A673 (cell line): ENCODE measurements around the gene GALNT9. TPM values are rescaled to one million over a fixed set of nuclear protein-coding genes. Genes with fewer than 3 reads are reported as not detected.

Source experiments
- BruUV-seq: library from RNA; stranded (reverse); fragments of 400-500 nt; replicated peaks from 2 replicates; lab custom pipeline; 2021; lab: Mats Ljungman, UMichigan
- CTCF ChIA-PET: fragments of 300-600 bp; sonication (Branson Sonifier 250); formaldehyde crosslinking; loops from one replicate; lab custom pipeline; 2022; ENCODE audit warnings: antibody characterized with exemption; lab: Charles Lee
- POLR2A ChIA-PET: fragments of 300-600 bp; sonication (Branson Sonifier 250); formaldehyde crosslinking; loops from one replicate; lab custom pipeline; 2022; ENCODE audit warnings: antibody characterized with exemption; ENCODE audit not compliant: low non-redundant PET; lab: Charles Lee
- DNase-seq: peaks from one replicate; pipeline ENCODE4 v3.0.0-alpha.2; 2015; ENCODE audit warnings: low spot score
- H3K27ac ChIP-seq: fragments of 200-600 bp; sonication (generic); 2 replicates; pipeline ENCODE4 v1.5.1; 2016; ENCODE audit warnings: mixed run types, low read depth, mild to moderate bottlenecking, mixed read lengths, antibody characterized with exemption, low read length; ENCODE audit not compliant: poor library complexity, severe bottlenecking
- H3K27me3 ChIP-seq: fragments of 200-600 bp; sonication (generic); replicated peaks from 2 replicates; pipeline ENCODE4 v1.6.1; 2017; ENCODE audit warnings: mixed run types, low read depth, mild to moderate bottlenecking, mixed read lengths, antibody characterized with exemption, low read length; ENCODE audit not compliant: insufficient read depth, poor library complexity
- H3K36me3 ChIP-seq: fragments of 200-600 bp; sonication (generic); 2 replicates; pipeline ENCODE4 v1.6.1; 2016; ENCODE audit warnings: mixed run types, mild to moderate bottlenecking, mixed read lengths, antibody characterized with exemption, low read length; ENCODE audit not compliant: insufficient read depth, poor library complexity, severe bottlenecking
- H3K4me1 ChIP-seq: fragments of 200-600 bp; sonication (generic); 2 replicates; pipeline ENCODE4 v1.6.1; 2017; ENCODE audit warnings: mixed run types, mild to moderate bottlenecking, mixed read lengths, antibody characterized with exemption, low read length; ENCODE audit not compliant: insufficient read depth, poor library complexity, severe bottlenecking
- H3K4me3 ChIP-seq: fragments of 200-600 bp; sonication (generic); 2 replicates; pipeline ENCODE4 v1.5.1; 2016; ENCODE audit warnings: low read depth, mixed run types, mild to moderate bottlenecking, mixed read lengths, low read length; ENCODE audit not compliant: poor library complexity, severe bottlenecking
- H3K9me3 ChIP-seq: fragments of 200-600 bp; sonication (generic); 2 replicates; pipeline ENCODE4 v1.6.1; 2016; ENCODE audit warnings: mixed run types, low read depth, mild to moderate bottlenecking, mixed read lengths, antibody characterized with exemption, low read length; ENCODE audit not compliant: poor library complexity, severe bottlenecking
- EZH2 ChIP-seq: fragments of 200-600 bp; sonication (generic); IDR thresholded peaks from 2 replicates; pipeline ENCODE4 v1.6.1; 2017; ENCODE audit warnings: borderline replicate concordance, low read depth, mild to moderate bottlenecking, mixed read lengths, antibody characterized with exemption, low read length; ENCODE audit not compliant: poor library complexity, severe bottlenecking
- intact Hi-C: fragments of 100-400 bp; cut with micrococcal nuclease; formaldehyde crosslinking; loops from one replicate; pipeline ENCODE4 v1.10.0; 2022; ENCODE audit not compliant: unreplicated experiment
- total RNA-seq: library from RNA; stranded (reverse); gene quantifications from 2 replicates; pipeline ENCODE4 v1.2.3, GENCODE V29; 2021
- TF ChIP-seq, protein P1 (sequence below): fragments of 300-800, 200-600 bp; sonication (generic); conservative IDR thresholded peaks from 2 replicates; pipeline ENCODE4 v1.5.1; 2017; ENCODE audit warnings: low read depth, mild to moderate bottlenecking, antibody characterized with exemption, low read length, moderate library complexity, mixed read lengths

Gene GALNT9
- total RNA-seq, 1 experiment from 2014 or later: 7.4 TPM

DNA sequence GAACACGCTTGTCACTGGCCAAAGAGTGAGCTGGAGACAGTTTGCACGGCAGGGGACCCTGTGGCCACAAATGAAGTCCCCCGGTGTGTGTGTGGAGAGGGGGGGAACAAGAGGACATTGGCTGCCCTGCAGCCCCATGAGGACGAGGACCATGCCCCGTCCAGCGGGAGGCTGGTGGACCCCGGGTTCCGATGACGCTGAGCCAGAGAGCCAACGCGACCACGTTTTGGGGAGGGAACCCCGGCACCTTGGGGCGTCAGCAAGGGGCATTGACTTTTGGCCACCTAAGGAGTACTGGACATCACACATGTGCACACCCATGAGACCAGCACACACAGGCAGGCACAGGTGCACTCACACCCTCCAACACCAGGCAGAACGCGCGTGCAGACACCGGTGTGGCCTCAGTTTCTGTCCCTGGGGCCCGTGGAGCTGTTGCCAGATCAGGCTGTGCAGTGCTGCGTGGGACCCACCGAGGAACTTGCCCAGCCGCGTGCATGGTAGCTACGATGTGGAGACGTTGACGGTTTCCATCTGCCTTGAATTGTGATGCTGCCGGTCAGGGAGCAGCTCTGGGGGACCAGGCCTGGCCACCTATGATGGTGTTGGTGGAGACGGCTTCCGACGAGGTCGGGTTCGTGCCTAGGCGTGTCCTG is 158.6 kb downstream of the GALNT9 start:
- intact Hi-C loops: no loop called here
- H3K4me3 ChIP-seq: no peak overlapping the region
- H3K9me3 ChIP-seq: no peaks in the 10 kb centered on the region
- no peaks in the 10 kb centered on the region for H3K27me3 ChIP-seq
- DNase-seq: no peak
- TF ChIP-seq EZH2: no peak
- TF ChIP-seq, protein P1, sequence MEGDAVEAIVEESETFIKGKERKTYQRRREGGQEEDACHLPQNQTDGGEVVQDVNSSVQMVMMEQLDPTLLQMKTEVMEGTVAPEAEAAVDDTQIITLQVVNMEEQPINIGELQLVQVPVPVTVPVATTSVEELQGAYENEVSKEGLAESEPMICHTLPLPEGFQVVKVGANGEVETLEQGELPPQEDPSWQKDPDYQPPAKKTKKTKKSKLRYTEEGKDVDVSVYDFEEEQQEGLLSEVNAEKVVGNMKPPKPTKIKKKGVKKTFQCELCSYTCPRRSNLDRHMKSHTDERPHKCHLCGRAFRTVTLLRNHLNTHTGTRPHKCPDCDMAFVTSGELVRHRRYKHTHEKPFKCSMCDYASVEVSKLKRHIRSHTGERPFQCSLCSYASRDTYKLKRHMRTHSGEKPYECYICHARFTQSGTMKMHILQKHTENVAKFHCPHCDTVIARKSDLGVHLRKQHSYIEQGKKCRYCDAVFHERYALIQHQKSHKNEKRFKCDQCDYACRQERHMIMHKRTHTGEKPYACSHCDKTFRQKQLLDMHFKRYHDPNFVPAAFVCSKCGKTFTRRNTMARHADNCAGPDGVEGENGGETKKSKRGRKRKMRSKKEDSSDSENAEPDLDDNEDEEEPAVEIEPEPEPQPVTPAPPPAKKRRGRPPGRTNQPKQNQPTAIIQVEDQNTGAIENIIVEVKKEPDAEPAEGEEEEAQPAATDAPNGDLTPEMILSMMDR: no peak
- CTCF ChIA-PET: interaction anchor here (0.7 kb wide), 1 partner anchor 444 kb away, joined by 3 read pairs; no protein-coding TSS in a partner anchor
- POLR2A ChIA-PET: no interaction called here
- BruUV-seq: no TSS peak
- H3K4me1 ChIP-seq: peaks cover 14% of the 10 kb centered on the region
- H3K27ac ChIP-seq: peak overlapping the region; percentile 53
- H3K36me3 ChIP-seq: no peaks in the 10 kb centered on the region

DNA sequence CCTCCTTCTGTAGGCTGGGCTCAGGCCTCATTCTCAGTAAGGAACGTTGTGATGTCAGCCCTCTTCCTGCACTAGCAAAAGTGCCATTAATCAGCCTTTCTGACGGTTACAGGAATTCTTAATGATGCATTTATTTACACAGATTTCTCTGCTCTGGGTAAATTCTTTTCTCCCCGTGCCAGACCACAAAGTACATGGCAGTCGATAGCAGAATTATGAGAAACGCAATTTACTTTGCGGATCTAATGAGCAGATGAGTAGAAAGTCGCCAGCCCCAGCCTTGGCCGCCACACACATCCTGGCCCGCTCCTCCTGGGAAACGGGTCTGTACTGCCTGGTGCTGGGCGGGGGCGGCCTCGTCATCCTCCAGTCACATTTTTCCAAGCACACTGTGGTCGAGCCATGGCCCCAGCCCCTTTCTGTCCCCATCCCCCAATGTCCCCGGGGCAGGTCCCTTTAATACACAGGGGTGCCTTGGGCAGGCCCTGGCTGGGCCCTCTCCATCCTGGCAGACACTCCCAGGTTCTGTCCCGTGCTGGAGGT is 159.2 kb downstream of the GALNT9 start:
- Histone ChIP-seq H3K4me3 (no peak overlapping the region), H3K9me3 (no peaks in the 10 kb centered on the region), H3K36me3 (no peaks in the 10 kb centered on the region), H3K27me3 (no peaks in the 10 kb centered on the region), H3K4me1 (peaks cover 14% of the 10 kb centered on the region), H3K27ac (peak overlapping the region; percentile 53)
- POLR2A ChIA-PET: no interaction called here
- CTCF ChIA-PET: interaction anchor here (0.7 kb wide), 1 partner anchor 445 kb away, joined by 3 read pairs; no protein-coding TSS in a partner anchor
- BruUV-seq: no TSS peak
- TF ChIP-seq EZH2: no peak
- TF ChIP-seq, protein P1: no peak
- peak; percentile 69 for DNase-seq
- intact Hi-C loops: no loop called here

DNA sequence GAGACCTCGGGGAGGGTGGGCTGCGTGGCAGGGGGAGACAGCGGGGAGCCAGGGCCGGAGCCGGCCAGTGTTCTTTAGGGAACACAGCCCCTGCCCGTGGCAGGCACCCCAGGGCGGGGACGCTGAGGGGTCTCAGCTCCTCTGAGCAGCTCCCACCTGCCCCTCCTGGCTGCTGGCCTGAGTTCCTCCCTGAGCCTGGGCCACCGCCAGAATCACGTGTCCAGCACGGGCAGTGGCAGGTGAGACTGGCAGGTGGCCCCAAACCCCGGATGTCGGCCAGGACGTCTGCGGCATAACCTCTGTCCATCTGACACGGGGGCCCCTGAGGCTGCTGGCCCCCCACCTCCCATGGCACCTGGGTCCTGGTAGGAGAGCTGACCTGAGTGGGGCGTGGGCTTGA is 160.0 kb downstream of the GALNT9 start:
- Histone ChIP-seq H3K9me3 (no peaks in the 10 kb centered on the region), H3K36me3 (no peaks in the 10 kb centered on the region), H3K4me1 (peaks cover 14% of the 10 kb centered on the region), H3K27me3 (no peaks in the 10 kb centered on the region), H3K27ac (no peak overlapping the region), H3K4me3 (no peak overlapping the region)
- no peak for DNase-seq
- POLR2A ChIA-PET: no interaction called here
- intact Hi-C loops: no loop called here
- TF ChIP-seq, protein P1: no peak
- no peak for TF ChIP-seq EZH2
- CTCF ChIA-PET: no interaction called here
- BruUV-seq: no TSS peak
